Measurements from ENCODE around the gene PRKAR1A. TPM values are rescaled to one million over a fixed set of nuclear protein-coding genes. Genes with fewer than 3 reads are reported as not detected.

PRKAR1A gene
- total and polyA plus RNA-seq, 4 donors, result 55.6 to 118 (median 104) TPM

DNA sequence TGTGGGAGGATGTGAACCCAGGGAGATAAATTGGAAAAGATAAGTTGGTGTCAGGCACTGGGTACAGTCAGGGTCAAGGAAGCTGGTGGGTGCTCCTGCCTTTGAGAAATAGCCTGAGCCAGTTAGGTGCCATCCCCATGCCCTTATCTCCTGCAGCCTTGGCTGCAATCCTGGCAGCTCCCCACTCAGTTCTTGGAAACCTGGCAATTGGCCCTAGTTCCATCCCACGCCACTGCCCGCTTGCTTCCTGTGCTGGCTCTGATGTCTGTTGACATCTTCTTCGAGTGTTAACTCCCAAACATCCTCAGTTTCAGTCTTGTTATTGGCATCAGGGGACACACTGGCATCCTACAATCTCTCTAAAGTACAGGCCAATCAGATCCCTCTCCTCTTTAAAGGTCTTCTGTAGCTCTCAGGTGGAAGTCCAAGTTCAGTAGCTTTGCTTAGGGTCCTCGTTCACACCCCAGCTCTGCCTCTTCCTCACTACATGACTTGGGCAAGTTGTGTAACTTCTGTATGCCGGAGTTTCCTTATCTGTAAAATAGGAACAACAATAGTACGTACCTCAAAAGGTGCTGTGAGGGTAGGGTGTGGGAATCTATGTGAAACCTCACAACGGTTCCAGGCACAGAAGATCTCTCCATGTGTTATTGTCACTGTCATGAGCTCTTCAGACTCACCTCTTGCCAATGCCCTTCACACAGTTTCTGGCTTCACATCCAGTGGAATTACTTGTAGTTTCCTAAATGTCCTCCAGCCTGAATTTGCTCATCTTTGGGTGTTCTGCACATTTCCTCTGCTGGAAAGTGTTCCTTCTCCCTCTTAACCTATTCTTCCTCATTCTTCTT, 13.5 kb upstream of the PRKAR1A start:
- Histone ChIP-seq H3K9ac (ENCODE audit: low read depth in 1 of 2, low read length in 2 of 2) (no peak overlapping the region), H3K36me3 (ENCODE audit: control insufficient read depth in 4 of 4, insufficient read depth in 3 of 4, low read depth in 1 of 4, low read length in 3 of 4) (no peaks in the 10 kb centered on the region), H3K4me3 (ENCODE audit: low read depth in 1 of 3, low read length in 3 of 3) (no peak overlapping the region), H3K27me3 (ENCODE audit: control insufficient read depth in 4 of 4, insufficient read depth in 4 of 4, low read length in 3 of 4) (no peaks in the 10 kb centered on the region), H3K9me3 (ENCODE audit: control insufficient read depth in 4 of 4, low read length in 3 of 4) (no peaks in the 10 kb centered on the region), H3K4me1 (ENCODE audit: control insufficient read depth in 4 of 4, insufficient read depth in 4 of 4, low read length in 3 of 4) (peaks cover 4 to 11% (median 8%) of the 10 kb centered on the region in 4 donors), H3K27ac (ENCODE audit: low read depth in 1 of 2, low read length in 2 of 2) (peak overlapping the region; percentile 60 to 74)
- 32% methylated on average over 7 of the region's 7 CpGs for WGBS
- TF ChIP-seq JUND (IDR thresholded peaks at IDR 0.05) (peak in 1 of 2 donors; percentile 10), RXRA (IDR thresholded peaks at IDR 0.05) (peak; percentile 32 to 57), YY1 (IDR thresholded peaks at IDR 0.05) (peak; percentile 34), GABPA (IDR thresholded peaks at IDR 0.05 in 1 of 2, conservative IDR thresholded peaks at IDR 0.05 in 1 of 2) (no peak), FOXA2 (IDR thresholded peaks at IDR 0.05) (no peak), RAD21 (IDR thresholded peaks at IDR 0.05) (peak in 1 of 2 donors; percentile 37), HNF4G (IDR thresholded peaks at IDR 0.05) (no peak), HNF4A (conservative IDR thresholded peaks at IDR 0.05) (peak; percentile 43 to 53), TAF1 (conservative IDR thresholded peaks at IDR 0.05) (no peak), FOXA1 (IDR thresholded peaks at IDR 0.05) (no peak), NR2F2 (IDR thresholded peaks at IDR 0.05) (no peak), SP1 (IDR thresholded peaks at IDR 0.05) (peak; percentile 23), EGR1 (IDR thresholded peaks at IDR 0.05; ENCODE audit: low read depth in 2 of 2) (peak; percentile 36 to 42)
- TF ChIP-seq, protein P1, sequence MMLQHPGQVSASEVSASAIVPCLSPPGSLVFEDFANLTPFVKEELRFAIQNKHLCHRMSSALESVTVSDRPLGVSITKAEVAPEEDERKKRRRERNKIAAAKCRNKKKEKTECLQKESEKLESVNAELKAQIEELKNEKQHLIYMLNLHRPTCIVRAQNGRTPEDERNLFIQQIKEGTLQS (IDR thresholded peaks at IDR 0.05), result no peak
- TF ChIP-seq, protein P2, sequence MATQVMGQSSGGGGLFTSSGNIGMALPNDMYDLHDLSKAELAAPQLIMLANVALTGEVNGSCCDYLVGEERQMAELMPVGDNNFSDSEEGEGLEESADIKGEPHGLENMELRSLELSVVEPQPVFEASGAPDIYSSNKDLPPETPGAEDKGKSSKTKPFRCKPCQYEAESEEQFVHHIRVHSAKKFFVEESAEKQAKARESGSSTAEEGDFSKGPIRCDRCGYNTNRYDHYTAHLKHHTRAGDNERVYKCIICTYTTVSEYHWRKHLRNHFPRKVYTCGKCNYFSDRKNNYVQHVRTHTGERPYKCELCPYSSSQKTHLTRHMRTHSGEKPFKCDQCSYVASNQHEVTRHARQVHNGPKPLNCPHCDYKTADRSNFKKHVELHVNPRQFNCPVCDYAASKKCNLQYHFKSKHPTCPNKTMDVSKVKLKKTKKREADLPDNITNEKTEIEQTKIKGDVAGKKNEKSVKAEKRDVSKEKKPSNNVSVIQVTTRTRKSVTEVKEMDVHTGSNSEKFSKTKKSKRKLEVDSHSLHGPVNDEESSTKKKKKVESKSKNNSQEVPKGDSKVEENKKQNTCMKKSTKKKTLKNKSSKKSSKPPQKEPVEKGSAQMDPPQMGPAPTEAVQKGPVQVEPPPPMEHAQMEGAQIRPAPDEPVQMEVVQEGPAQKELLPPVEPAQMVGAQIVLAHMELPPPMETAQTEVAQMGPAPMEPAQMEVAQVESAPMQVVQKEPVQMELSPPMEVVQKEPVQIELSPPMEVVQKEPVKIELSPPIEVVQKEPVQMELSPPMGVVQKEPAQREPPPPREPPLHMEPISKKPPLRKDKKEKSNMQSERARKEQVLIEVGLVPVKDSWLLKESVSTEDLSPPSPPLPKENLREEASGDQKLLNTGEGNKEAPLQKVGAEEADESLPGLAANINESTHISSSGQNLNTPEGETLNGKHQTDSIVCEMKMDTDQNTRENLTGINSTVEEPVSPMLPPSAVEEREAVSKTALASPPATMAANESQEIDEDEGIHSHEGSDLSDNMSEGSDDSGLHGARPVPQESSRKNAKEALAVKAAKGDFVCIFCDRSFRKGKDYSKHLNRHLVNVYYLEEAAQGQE (IDR thresholded peaks at IDR 0.05), result no peak
- TF ChIP-seq, protein P3, sequence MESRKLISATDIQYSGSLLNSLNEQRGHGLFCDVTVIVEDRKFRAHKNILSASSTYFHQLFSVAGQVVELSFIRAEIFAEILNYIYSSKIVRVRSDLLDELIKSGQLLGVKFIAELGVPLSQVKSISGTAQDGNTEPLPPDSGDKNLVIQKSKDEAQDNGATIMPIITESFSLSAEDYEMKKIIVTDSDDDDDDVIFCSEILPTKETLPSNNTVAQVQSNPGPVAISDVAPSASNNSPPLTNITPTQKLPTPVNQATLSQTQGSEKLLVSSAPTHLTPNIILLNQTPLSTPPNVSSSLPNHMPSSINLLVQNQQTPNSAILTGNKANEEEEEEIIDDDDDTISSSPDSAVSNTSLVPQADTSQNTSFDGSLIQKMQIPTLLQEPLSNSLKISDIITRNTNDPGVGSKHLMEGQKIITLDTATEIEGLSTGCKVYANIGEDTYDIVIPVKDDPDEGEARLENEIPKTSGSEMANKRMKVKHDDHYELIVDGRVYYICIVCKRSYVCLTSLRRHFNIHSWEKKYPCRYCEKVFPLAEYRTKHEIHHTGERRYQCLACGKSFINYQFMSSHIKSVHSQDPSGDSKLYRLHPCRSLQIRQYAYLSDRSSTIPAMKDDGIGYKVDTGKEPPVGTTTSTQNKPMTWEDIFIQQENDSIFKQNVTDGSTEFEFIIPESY (IDR thresholded peaks at IDR 0.05), result peak; percentile 36
- TF ChIP-seq, protein P4, sequence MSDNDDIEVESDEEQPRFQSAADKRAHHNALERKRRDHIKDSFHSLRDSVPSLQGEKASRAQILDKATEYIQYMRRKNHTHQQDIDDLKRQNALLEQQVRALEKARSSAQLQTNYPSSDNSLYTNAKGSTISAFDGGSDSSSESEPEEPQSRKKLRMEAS (IDR thresholded peaks at IDR 0.05), result no peak
- TF ChIP-seq, protein P5, sequence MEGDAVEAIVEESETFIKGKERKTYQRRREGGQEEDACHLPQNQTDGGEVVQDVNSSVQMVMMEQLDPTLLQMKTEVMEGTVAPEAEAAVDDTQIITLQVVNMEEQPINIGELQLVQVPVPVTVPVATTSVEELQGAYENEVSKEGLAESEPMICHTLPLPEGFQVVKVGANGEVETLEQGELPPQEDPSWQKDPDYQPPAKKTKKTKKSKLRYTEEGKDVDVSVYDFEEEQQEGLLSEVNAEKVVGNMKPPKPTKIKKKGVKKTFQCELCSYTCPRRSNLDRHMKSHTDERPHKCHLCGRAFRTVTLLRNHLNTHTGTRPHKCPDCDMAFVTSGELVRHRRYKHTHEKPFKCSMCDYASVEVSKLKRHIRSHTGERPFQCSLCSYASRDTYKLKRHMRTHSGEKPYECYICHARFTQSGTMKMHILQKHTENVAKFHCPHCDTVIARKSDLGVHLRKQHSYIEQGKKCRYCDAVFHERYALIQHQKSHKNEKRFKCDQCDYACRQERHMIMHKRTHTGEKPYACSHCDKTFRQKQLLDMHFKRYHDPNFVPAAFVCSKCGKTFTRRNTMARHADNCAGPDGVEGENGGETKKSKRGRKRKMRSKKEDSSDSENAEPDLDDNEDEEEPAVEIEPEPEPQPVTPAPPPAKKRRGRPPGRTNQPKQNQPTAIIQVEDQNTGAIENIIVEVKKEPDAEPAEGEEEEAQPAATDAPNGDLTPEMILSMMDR (IDR thresholded peaks at IDR 0.05; ENCODE audit: low read depth, low read length, missing input control), result no peak
- DNase-seq (ENCODE audit: low spot score), result no peak
